ENCODE measurements around the gene FBXL20.
A peak's percentile ranks its signal among the peaks of the same experiment; 100 is the strongest.
"Not testable (repeated sequence)": the region's sequence is repeated elsewhere in the genome, so short reads cannot be mapped to it uniquely, and the experiment has no call there.

Gene FBXL20, protein sequence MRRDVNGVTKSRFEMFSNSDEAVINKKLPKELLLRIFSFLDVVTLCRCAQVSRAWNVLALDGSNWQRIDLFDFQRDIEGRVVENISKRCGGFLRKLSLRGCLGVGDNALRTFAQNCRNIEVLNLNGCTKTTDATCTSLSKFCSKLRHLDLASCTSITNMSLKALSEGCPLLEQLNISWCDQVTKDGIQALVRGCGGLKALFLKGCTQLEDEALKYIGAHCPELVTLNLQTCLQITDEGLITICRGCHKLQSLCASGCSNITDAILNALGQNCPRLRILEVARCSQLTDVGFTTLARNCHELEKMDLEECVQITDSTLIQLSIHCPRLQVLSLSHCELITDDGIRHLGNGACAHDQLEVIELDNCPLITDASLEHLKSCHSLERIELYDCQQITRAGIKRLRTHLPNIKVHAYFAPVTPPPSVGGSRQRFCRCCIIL

DNA sequence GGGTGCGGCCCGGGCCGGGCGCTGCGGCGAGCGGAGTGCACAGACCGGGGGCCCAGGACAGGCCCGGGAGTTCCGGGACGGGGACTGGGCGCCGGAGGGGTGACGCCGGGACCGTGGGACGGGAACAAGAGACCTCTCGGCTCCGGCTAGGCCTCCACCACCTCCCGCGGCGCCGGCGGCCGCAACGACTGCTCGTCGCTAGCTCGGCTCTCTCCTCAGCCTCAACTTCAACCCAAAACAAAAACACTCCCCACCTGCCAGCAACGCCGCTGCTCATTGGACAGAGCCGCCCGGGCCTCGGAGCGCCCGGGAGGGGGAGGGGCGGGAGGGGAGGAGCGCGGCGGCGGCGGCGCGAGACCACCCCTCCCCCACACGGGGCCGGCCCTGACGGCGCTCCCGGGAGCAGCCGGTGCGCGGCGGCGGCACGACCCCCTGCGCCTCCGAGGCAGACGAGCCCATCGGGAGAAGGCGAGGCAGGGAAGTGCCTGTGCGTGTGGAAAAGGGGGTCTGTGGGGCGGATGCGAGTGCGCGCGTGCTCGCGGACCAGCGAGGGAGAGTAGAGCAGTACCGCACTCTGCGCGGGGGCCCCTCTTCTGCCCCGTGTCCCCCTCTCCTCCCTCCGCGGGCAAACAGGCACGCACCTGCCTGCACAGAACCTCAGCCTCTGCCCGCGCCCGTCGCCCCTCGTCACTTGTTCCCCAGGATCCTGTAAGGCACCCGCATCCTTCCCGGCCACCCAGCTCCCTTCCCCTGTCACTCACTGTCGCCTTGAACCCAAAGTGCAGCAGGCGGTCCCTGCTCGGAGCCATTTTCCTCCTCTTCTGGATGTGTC is at the start of gene FBXL20:
Gene FBXL20 (minus strand): TSS at position 215 of the 832 bp plus-strand sequence. CDS start 224 bp downstream, outside the sequence.
- DNase-seq: peak; percentile 98

DNA sequence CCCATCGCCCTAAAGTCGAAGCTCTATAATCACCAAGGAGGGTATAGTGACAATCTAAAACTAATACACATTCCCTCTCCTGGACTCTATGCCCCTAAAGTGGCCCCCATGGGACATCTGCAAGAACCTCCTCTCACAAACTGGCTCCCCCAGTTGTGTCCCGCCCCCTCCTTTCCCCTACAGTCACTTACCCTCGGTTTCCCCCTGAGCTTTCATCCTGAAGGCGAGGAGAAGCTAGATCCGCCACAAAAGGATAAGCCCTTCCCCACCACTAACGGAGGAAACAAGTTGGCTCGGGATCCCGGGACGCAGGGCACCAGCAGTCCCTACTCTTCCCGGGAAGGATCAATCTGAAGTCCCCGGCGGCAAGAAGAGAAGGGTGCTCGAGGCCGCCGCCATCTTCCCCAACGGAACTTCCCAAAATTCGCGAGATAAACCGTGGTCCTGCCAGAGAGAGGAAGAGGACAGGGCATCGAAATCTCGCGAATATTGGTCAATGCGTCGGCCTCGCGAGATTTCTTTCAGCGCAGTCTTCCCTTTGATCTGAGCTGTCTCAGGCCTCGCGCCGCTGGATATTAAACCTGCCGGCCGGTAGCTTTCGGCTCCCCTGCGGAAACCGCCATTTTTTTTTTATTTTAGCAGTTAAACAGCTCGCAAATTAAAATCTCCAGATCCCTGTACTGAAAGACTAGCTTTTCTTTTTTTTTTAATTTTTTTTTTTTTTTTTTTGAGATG is 49.6 kb upstream of the FBXL20 start, which contains the start of gene MED1:
Gene MED1 (minus strand): TSS at position 417 of the 735 bp plus-strand sequence. CDS start 201 bp downstream, at position 216.
- DNase-seq: peak; percentile 99

DNA sequence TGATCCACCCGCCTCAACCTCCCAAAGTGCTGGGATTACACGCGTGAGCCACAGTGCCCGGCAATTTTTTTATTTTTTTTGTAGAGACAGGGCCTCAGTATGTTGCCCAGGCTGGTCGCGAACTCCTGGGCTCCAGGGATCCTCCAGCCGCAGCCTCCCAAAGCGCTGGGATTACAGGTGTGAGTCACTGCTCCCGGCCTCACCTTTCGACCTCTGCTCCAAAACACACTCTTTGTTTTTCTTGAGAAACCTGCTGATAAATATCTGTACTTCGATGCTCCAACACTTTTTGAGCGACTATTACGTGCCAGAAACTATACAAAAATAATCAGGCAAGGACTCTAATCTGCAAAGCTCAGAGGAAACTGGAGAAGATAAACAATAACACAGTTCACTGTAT is 48.6 kb upstream of the FBXL20 start:
- no peak for DNase-seq

DNA sequence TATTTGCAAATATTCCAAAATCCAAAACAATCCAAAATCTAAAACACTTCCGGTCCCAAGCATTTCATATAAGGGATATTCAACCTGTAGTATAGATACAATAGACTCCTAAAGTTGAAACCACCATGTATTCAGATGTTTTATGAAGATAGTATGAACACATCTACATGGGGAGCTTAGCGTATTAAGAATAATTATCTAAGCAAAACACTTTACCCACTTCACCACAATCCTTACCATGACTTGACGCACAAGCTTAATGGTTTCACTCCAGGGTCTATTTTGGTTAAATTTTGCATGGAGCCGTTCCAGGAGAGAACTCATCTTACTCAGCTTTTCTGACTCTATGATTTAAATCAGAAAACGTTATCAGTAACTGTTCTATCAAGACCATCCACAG is 46.1 kb upstream of the FBXL20 start:
- no peak for DNase-seq

DNA sequence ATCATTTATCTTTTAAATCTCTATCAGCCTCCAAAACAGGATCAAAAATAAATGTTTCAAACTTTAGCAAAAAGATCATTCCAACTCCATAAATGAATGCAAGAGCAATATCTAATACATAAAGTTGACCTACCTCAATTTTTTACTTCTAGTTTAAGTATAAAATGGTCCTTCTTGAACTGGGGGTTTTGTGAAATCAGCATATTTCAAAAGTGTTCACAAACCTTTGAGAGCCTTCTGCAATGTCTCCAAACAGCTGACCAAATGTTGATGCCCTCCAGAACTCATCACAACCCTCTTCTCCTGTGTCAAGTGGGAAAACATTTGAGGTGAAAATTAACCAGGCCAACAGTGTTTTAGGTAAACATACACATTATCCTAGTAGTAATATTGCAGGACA is 41.9 kb upstream of the FBXL20 start:
- DNase-seq: no peak

DNA sequence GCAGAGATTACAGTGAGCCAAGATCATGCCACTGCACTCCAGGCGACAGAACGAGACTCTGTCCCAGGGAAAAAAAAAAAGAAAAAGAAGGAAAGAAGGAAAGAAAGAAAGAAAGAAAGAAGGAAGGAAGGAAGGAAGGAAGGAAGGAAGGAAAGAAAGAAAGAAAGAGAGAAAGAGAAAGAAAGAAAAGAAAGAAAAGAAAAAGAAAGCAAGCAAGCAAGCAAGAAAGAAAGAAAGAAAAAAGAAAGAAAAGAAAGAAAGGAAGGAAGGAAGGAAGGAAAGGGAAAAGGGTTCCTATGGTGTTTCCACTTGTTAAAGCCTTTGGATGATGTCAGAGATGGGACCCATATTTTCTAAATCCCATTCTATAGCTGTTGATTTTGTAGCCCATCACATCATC is 38.4 kb upstream of the FBXL20 start:
- not testable (repeated sequence) for DNase-seq

DNA sequence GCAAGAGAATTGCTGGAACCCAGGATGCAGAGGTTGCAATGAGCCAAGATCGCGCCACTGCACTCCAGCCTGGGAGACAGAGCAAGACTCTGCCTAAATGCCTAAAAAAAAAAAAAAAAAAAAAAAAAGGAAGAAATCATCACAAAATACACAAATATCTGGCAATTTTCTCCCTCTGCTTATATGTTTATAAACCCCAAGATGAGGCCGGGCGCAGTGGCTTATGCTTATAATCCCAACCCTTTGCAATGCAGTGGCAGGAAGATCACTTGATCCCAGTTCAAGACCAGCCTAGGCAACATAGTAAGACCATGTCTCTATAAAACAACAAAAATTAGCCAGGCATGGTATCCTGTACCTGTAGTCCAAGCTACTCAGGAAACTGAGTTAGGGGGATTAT is 28.2 kb upstream of the FBXL20 start:
- no peak for DNase-seq

DNA sequence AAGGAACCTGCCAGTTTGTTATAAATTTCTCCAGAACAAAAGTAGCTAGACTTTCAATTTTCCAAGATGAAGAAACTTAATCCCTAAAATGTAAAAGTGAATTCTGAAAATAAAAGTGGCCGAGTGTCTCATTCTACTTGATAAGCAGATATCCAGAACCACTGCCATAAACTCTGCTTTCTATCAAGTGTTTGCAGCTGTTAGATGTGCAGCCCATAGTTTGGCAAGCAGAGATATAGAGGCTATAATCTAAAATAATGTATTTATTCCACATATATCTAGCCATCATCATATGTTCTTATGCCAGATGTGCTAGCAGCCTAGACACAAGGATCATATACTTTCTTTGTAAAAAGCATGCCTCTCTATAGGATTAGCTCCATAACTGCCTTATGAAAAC is 14.7 kb upstream of the FBXL20 start:
- DNase-seq: no peak

DNA sequence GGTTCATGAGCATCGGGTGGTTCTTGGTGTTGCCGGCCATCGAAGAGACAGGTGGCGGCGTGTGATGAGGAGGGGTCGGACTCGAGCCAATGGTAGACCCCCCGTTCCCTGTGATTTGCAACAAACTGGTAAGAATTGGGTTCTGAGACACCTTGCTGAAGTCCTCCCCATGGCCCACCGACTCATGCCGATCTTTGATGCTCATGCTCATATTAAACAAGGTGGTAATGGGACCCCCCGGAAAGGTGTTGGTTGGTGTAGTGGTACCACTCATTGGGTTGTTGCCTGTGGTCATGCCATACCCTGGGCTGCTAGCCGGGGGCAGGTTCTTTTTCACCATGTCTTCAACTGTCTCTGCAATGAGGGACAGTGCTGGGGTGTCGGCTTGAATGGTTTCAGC is 8.9 kb upstream of the FBXL20 start:
- DNase-seq: no peak

DNA sequence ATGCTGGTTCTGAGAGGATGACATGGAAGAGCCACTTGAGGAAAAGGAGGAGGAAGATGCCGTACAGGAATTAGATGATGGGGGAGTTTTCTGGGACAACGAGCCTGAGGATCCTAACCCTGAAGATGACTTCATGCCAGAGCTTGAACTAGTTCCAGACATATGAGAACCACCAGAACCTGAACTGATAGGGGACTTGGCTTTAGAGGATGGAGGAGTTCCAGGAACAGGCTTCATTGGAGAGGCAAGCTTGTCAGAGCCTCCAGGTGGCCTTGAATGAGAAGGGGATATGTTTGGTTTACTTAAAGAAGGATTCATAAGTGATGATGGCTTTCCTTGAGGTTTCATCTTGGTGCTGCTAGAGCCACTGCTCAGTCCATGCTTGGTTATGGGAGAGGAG is 6.9 kb upstream of the FBXL20 start:
- no peak for DNase-seq

DNA sequence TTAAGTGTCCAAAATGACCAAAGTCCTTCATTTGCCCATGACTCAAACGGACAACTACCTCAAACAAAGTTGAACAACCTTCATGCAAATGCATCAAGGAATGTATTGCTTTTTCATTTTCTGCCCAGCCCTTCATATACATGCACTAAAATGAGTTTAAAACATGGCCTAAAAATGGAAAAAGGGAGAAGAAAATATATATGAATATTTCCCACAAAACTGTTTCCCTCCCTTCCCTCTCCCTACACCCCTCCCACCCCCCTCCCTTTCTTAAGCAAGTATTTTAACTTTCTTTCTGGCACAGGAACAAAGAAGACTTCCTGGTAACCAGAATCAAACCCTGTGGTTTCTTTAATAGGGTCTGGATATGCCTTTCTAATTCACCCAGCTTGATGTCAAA is 5.5 kb upstream of the FBXL20 start:
- no peak for DNase-seq

DNA sequence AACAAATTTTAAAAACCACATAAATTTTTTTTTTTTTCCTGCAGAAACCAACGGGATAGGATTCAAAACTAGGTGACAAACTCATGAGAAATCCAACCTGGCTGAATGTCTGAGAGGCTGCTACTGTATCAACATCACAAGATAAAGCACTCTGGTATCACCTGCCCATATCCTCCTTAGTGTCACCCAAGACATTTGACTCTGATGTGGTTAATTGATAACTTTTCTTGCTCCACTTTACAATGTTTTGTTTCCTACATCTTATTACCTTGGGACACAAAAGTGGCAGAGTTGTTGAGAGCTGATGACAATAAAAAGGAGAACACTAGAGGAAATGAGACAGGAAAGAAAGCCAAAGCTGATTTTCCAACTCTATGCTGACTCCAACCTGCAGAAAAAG is 4.0 kb upstream of the FBXL20 start:
- DNase-seq: no peak

DNA sequence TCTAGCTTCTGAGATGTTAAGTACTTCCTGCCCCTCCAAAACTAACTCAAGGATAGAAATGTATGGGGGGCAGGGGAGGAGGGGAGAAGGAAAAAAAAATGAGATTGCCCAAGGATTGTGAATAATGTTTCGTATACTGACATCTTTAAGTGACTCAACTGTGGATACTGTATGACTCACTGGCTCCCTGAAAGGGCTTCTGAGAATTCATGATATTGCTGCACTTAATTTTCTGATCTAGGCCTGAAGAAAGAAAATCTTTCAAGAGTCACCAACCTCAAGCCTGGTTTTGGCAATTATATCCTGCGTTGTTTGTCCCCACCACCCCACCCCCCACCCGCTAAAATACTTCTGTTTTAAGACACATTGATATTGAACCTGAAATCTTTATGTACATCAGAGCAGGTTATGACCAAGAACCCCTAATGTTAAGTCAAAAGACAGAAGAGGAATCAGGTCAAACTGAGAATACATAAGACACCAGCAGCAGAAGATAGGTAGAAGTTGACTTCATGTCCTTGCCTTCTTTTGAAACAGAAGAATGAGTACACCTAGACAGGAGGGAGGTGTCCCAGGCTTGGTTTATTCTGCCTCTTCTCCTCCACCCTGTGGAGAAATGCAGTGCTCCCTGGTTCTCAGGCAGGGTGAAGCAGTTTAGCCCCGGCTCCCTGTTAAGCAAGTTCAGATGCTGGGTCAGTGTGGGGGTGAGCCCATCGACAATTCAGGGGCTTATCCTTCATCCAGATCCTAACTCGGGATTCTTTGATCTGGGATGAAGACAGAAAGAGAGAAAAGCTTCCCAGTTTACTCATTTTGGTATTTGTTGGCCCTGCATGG is 3.3 kb upstream of the FBXL20 start:
- no peak for DNase-seq

DNA sequence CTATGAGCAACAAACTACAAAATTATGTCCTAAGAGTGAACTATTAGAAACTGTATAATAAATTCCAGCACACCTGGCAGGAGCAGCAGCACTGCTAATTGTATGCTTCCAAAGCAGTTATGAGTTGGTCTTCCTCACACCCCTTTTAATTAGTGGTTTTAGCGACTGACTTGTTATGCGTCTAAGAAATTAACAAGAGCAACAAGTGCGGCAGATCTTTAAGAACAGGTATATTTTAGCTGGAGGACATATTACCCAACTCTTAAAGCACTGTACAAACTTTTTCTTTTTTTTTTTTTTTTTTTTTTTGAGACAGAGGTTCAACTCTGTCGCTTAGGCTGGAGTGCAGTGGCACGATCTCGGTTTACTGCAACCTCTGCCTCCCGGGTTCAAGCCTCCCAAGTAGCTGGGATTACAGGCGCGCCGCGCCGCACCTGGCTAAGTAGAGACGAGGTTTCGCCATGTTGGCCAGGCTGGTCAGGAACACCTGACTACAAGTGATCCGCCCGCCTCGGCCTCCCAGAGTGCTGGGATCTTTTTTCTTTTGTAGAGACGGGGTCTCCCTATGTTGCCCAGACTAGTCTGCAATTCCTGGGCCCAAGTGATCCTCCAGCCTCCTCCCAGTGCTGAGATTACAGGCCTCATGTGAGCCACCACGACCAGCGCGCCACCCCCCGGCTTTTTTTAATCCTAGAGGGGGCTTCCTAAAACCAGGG is 1.6 kb upstream of the FBXL20 start:
- DNase-seq: no peak

DNA sequence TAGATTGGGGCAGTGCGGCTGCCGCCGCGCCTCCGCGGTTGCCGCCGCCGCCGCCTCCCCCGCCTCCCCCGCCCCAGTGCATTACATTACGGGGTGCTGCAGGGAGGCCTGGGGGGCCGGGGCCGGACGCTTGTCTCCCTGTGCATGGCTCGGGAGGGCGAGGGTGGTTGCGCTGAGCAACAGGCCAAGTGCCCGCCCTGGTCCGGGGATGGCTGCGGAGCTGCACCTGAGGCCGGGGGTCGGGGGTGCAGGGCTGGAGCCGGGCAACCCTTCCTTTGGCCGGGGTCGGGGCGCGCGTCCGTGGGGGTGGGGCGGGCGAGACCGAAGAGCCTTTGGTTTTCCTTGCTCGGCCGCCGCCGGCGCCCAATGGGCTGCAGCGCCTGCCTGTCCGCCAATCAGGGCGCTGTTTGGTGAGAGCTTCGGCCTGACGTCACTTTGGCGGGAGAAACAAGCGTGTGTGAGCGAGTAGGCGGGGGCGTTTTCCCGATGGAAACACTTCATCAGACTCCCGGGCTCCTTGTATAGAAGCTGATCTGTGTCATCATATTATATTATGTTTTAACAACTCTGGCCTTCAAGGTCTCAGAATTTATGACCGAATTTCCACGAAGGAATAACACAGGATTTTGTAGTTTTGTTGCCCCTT is 941 bp upstream of the FBXL20 start:
- DNase-seq: peak; percentile 98

DNA sequence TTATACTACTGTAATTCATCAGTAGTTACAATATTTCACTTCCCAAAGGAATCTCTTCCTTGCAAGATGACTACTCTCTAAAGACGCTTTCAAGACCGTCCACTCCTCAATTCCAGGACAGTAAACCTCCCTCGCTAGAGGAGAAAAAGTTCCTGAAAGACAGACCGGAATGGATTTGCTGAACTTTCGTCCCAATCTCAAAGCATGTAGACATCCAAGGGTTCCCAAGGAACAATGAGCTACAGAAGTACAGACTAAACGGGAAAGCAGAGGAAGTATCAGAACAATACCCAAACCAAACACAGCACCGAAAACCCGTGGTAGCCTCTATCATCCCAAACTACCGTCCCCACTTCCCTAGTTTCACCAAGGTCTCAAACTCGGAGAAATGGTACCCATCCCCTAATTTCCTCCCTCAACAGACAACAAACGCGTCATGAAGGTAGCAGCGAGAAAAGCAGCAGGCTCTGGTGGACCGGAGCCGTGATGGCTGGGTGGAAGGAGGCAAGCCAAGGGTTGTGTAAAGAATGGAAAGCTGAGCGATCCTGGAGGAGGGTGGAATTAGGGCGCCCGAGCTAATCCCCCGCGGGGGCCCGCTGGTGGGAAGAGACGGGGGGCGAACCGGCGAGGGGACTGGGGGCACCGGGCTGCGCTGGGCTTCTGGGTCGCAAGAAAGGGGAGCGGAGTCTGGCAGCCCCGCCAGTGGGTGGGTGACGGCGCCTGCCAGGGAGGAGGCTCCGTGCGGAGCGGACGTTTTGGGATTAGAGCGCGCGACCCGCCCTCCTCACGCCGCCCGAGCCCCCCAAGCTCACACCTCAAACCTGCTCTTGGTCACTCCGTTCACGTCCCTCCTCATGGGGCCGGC is 647 bp downstream of the FBXL20 start:
- DNase-seq: peak; percentile 66

DNA sequence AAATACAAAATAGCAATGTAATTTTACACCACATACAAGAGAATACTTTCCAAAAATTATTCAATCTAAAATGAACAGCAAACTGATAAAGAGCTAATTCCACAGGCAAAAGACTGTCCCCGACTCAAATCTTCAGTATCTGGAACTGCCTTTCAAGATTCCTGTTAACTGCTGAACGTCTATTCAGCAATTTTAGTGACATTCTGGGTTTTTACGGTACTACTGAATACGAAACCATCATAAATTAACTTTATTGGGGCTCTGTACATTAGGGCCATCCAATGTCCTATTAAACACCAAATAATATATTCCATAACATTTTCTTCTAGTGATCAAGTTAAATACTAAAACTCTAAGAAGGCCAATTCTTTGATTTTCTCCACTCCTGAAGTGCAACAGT is 1.6 kb downstream of the FBXL20 start:
- no peak for DNase-seq

DNA sequence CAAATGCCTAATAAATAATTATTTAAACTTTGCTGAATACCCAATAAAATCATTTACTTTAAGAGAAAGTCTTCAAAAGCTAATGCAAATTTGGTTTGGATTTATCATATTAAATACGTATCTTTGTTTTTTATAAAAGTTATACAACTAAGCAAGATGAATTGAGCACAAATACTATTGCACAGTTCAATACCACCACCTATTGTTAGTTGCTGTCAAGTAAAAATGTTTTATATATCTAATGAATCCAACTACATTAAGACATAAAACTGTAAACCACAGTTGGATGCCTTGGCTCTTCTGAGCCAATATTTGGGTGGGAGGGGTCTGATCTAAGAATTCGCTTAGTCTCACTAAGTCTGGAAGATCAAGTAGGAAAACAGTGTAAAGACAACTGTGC is 7.7 kb downstream of the FBXL20 start:
- DNase-seq: peak; percentile 3

DNA sequence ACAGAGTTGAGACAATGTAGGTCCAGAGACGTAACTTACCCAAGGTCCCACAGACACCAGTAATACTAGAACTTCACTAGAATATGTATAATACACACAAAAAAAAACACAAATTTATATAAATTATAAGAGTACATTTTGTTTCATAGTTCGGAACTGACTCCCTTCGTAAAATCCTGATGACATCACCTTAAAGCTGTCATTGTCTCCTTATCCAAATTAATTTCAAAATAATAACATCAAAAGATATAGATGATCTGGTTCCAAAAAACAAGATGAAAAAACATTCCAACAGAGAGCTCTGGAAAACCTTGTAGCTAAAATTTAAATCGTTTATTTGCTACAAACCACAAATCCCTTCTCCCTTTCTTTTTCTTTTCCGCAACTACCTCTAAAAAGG is 10.0 kb downstream of the FBXL20 start:
- no peak for DNase-seq

DNA sequence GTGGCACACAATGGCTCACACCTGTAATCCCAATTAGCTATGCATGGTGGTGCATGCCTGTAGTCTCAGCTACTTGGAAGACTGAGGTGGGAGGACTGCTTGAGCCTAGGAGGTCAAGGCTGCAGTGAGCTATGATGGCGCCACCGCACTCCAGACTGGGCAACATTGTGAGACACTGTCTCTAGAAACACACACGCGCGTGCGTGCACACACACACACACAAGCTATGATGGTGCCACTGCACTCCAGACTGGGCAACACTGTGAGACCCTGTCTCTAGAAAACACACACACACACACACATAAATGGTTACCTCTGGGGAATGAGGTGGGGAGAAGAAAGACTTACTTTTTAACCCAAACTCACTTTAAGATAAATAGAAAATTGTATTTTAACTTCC is 16.4 kb downstream of the FBXL20 start:
- no peak for DNase-seq

Measured in eye (tissue), 1 donor.